HUES48 (cell line): ENCODE data around the gene BZW2.

Experiments
- H3K27ac ChIP-seq: one replicate; pipeline ENCODE4 v1.7.0; 2013; ENCODE audit warnings: low read depth, low read length, inconsistent platforms
- H3K27me3 ChIP-seq: 2 replicates; pipeline ENCODE4 v1.6.1; 2013; ENCODE audit warnings: mild to moderate bottlenecking, low read length; ENCODE audit not compliant: control insufficient read depth, insufficient read depth
- H3K36me3 ChIP-seq: 2 replicates; pipeline ENCODE4 v1.6.1; 2013; ENCODE audit warnings: low read length; ENCODE audit not compliant: control insufficient read depth, insufficient read depth
- H3K4me1 ChIP-seq: 2 replicates; pipeline ENCODE4 v1.6.1; 2013; ENCODE audit warnings: mild to moderate bottlenecking, low read length; ENCODE audit not compliant: control insufficient read depth, insufficient read depth
- H3K4me3 ChIP-seq: 2 replicates; pipeline ENCODE4 v1.5.1; 2013; ENCODE audit warnings: mild to moderate bottlenecking, low read depth, low read length
- H3K9ac ChIP-seq: 2 replicates; pipeline ENCODE4 v1.6.1; 2013; ENCODE audit warnings: mild to moderate bottlenecking, low read depth, low read length, moderate library complexity
- H3K9me3 ChIP-seq: 2 replicates; pipeline ENCODE4 v1.6.1; 2013; ENCODE audit warnings: low read length; ENCODE audit not compliant: control insufficient read depth, insufficient read depth

The BZW2 gene

DNA sequence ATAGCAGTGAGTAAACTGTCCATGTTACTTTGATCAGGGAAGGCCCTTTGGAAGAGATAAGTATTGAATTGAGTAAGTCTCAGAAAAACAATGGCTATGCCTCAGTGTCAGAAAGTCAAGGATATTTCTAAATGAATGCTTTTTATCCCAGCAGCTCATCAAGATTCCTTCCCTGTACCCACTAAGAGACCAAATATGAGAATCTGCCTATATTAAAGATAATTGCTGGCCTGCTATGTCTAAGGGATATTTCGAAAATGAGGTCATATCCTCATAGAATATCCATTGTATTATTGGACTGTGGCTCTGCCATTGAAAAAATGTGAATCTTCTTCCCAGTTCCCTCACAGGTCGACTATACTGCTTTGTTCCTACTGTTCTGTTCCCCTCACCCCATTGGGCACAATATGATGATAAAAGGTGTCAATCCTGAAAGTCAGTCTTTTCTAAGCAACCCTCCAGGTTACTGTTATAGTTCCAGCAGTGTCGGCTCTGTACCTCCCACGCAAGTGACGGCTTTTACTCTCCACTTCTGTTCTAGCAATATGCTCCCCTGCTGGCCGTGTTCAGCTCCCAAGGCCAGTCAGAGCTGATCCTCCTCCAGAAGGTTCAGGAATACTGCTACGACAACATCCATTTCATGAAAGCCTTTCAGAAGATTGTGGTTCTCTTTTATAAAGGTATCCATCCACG lies 51.7 kb downstream of the BZW2 start:
- Histone ChIP-seq H3K27me3 (no peaks in the 10 kb centered on the region), H3K9me3 (no peaks in the 10 kb centered on the region), H3K4me3 (no peak overlapping the region), H3K36me3 (peaks cover 96% of the 10 kb centered on the region), H3K27ac (no peak overlapping the region), H3K9ac (no peak overlapping the region), H3K4me1 (no peaks in the 10 kb centered on the region)

DNA sequence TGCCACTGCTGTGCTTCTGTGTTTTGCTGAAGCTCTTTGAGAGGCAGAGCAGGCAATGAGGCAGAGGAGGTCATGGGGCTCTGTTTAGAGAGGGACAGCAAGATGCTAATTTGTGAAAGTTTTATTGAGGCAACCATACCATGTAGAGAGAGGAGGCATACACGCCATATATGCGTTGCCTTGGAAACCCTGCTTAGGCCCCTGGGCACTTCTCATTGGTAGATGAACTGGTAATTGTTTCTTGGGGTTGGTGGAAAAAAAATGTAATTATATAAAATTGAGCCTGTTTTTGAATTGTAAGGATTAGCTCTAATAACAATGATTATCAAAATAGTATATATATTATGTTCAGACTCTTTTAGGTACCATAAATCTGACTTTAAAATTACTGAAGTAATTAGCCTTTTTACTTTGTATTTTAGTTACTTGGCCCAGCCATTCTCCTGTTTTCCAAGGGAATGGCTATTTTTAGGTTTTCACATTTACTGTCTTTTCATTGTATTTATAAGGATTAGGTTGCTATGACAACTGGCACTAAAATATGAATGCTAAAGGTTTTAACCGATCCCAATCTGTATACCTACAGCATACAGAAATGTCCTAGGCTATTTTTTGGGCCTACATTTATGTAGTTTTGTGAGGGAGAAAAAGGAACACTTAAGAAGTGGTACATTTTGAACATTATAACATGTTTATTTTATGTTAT lies 52.4 kb downstream of the BZW2 start:
- Histone ChIP-seq H3K36me3 (peaks cover 96% of the 10 kb centered on the region), H3K9me3 (no peaks in the 10 kb centered on the region)

DNA sequence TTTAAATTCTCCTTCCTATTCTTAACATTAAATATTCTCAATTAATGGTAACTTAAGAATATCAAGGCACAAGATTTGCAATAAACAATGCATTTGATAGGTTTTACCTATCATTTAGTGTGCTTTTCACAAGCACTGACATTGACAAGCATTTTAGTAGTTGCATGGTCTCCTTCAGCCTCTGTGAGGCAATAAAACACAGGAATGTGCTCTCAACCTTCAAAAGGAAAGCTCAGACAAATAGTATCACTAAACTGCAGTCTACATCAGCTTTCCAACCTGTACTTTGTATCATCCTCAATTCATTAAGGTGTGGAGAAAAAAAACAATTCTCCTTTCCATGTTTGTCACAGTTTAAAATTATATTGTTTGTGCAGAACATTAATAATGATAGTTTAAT lies 56.5 kb downstream of the BZW2 start:
- H3K9ac ChIP-seq: no peak overlapping the region
- H3K27ac ChIP-seq: no peak overlapping the region
- H3K4me1 ChIP-seq: no peaks in the 10 kb centered on the region
- H3K4me3 ChIP-seq: no peak overlapping the region
- H3K9me3 ChIP-seq: no peaks in the 10 kb centered on the region
- peaks cover 84% of the 10 kb centered on the region for H3K36me3 ChIP-seq
- no peaks in the 10 kb centered on the region for H3K27me3 ChIP-seq

More for the DNA sequence above, 52.4 kb downstream of the BZW2 start:
- Histone ChIP-seq H3K27me3 (no peaks in the 10 kb centered on the region), H3K27ac (no peak overlapping the region), H3K4me3 (no peak overlapping the region), H3K4me1 (no peaks in the 10 kb centered on the region), H3K9ac (no peak overlapping the region)

- Histone ChIP-seq H3K4me1 (peaks cover 12% of the 10 kb centered on the region; the same call in 1 of the 2 replicates), H3K27ac (no peak overlapping the region), H3K27me3 (no peaks in the 10 kb centered on the region), H3K9me3 (no peaks in the 10 kb centered on the region), H3K9ac (no peak overlapping the region), H3K4me3 (no peak overlapping the region), H3K36me3 (peaks cover 24% of the 10 kb centered on the region)
Observed at GRCh38 chr7:16708511-16708910, 62.5 kb downstream of the BZW2 start.

DNA sequence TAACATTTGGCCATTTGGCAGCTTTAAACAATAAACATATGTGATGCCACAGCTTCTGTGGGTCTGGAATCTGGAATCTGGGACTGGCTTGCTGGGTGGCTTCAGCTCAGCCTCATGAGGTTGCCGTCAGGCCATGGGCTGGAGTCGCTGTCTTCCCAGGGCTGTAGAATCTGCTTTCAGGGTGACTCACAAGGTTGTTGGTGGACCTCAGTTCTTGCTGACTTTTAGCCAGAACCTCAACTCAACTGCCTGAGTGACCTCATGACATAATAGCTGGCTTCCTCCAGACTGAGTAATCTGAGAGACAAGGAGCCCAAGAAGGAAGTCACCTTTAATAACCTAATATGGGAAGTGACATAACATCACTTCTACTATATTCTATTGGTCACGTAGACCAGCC lies 63.0 kb downstream of the BZW2 start:
- H3K27ac ChIP-seq: no peak overlapping the region
- H3K27me3 ChIP-seq: no peaks in the 10 kb centered on the region
- peaks cover 19% of the 10 kb centered on the region for H3K36me3 ChIP-seq
- no peak overlapping the region for H3K9ac ChIP-seq
- H3K4me1 ChIP-seq: peaks cover 12% of the 10 kb centered on the region; the same call in 1 of the 2 replicates
- H3K4me3 ChIP-seq: no peak overlapping the region
- H3K9me3 ChIP-seq: no peaks in the 10 kb centered on the region

DNA sequence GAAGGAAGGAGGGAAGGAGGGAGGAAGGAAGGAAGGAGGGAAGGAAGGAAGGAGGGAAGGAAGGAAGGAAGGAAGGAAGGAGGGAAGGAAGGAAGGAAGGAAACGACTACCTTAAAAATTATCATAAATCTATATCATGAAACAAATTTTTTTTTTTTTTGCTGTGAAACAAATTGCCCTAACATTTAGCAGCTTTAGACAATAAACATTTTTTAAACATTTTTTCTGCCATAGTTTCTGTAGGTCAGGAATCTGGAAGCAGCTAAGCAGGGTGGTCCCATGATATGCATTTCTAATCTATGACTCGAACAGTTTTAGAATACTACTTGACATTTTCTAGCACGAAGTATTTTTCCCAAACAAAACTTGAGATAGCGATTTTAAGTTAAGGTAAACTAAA lies 64.7 kb downstream of the BZW2 start:
- H3K27me3 ChIP-seq: no peaks in the 10 kb centered on the region
- no peak overlapping the region for H3K27ac ChIP-seq
- H3K9ac ChIP-seq: no peak overlapping the region
- no peak overlapping the region for H3K4me3 ChIP-seq
- peaks cover 7% of the 10 kb centered on the region for H3K36me3 ChIP-seq
- no peaks in the 10 kb centered on the region for H3K9me3 ChIP-seq
- peaks cover 12% of the 10 kb centered on the region; the same call in 1 of the 2 replicates for H3K4me1 ChIP-seq

- H3K27ac ChIP-seq: no peak overlapping the region
- H3K36me3 ChIP-seq: no peaks in the 10 kb centered on the region
- no peaks in the 10 kb centered on the region for H3K9me3 ChIP-seq
- peaks cover 12% of the 10 kb centered on the region; the same call in 1 of the 2 replicates for H3K4me1 ChIP-seq
- H3K4me3 ChIP-seq: no peak overlapping the region
- H3K9ac ChIP-seq: no peak overlapping the region
- no peaks in the 10 kb centered on the region for H3K27me3 ChIP-seq
Observed at GRCh38 chr7:16711730-16712129, 65.7 kb downstream of the BZW2 start.

- Histone ChIP-seq H3K27me3 (no peaks in the 10 kb centered on the region), H3K4me1 (peaks cover 12% of the 10 kb centered on the region; the same call in 1 of the 2 replicates), H3K9me3 (no peaks in the 10 kb centered on the region), H3K4me3 (no peak overlapping the region), H3K9ac (no peak overlapping the region), H3K36me3 (no peaks in the 10 kb centered on the region), H3K27ac (no peak overlapping the region)
Observed at GRCh38 chr7:16712916-16713315, 66.9 kb downstream of the BZW2 start.

GRCh38 chr7:16715928-16716327 lies 69.9 kb downstream of the BZW2 start:
- Histone ChIP-seq H3K36me3 (no peaks in the 10 kb centered on the region), H3K9me3 (no peaks in the 10 kb centered on the region), H3K9ac (no peak overlapping the region), H3K27ac (no peak overlapping the region), H3K27me3 (no peaks in the 10 kb centered on the region), H3K4me3 (no peak overlapping the region), H3K4me1 (no peaks in the 10 kb centered on the region)

DNA sequence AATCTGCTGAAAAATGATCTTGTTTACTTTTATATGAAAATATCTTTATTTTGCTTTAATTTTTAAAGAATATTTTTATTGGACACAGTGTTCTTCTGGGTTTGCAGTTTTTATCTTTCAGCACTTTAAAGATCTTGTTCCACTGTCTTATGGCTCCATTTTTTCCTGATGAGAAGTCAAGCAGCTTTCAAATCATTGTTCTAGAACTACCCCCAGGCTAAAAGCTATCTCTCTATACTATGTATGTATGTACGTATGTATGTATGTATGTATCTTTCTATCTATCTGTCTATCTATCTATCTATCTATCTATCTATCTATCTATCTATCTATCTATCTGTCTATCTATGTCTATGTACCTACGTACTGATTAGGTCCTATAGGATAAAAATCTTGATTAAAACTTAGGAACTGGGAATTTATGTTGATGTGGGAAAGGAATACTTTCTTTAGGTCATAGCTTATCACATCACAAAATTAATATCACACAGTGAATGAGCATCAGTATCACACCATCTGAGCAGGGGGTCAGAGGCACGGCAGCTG lies 72.2 kb downstream of the BZW2 start:
- Histone ChIP-seq H3K4me3 (no peak overlapping the region), H3K9me3 (no peaks in the 10 kb centered on the region), H3K27me3 (no peaks in the 10 kb centered on the region), H3K36me3 (no peaks in the 10 kb centered on the region), H3K4me1 (no peaks in the 10 kb centered on the region), H3K9ac (no peak overlapping the region), H3K27ac (no peak overlapping the region)

GRCh38 chr7:16719699-16720098 lies 73.7 kb downstream of the BZW2 start:
- Histone ChIP-seq H3K9me3 (no peaks in the 10 kb centered on the region), H3K27me3 (no peaks in the 10 kb centered on the region), H3K36me3 (no peaks in the 10 kb centered on the region), H3K9ac (no peak overlapping the region), H3K4me3 (no peak overlapping the region), H3K27ac (no peak overlapping the region), H3K4me1 (no peaks in the 10 kb centered on the region)
